ENCODE results near the gene YEATS2.
A peak's percentile ranks its signal among the peaks of the same experiment; 100 is the strongest.

Gene YEATS2

DNA sequence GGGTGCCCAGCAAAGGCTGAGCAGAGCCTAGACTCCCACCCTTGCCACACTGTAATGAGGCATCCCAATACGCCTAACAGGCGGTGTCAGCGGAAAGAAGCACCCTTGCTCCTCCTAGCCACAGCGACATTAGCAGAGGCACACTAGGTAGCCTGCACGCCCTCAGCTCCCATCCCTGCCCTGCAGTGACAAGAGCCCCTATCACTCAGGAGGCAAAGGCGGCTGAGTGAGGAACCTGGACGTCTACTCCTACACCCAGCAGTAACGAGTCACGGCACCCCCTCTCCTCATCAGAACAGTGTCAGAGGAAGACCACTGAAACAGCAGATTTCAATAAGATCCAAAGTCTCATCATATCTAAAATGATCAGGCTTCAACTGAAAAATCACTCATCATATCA, 139.8 kb downstream of the YEATS2 start:
- no peak for DNase-seq (ENCODE audit: low read depth)

DNA sequence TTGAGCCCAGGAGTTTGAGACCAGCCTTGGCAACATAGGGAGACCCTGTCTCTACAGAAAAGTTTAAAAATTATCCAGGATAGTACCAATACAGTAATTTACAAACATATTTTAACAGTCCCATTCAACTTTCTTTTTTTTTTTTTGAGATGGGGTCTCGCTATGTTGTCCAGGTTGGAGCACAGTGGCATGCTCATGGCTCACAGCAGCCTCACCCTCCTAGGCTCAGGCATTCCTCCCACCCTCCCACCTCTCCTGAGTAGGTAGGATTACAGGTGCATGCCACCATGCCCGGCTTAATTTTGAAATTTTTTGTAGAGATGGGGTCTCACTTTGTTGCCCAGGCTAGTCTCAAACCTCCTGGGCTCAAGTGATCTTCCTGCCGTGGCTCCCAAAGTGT, 140.3 kb downstream of the YEATS2 start:
- DNase-seq (ENCODE audit: low read depth): no peak

DNA sequence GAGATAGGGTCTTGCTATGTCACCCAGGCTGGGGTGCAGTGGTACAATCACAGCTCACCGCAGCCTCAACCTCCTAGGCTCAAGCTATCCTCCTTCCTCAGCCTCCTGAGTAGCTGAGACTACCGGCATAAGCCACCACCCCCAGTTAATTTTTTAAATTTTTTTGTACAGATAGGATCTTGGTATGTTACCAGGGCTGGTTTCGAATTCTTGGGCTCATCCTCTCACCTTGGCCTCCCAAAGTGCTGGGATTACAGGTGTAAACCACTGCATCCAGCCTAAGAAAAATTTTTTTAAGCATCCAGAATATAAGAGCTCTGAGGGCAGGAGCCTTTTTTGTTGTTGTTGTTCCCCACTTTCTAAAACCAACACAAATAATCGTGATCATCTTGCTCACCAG, 142.2 kb downstream of the YEATS2 start:
- no peak for DNase-seq (ENCODE audit: low read depth)

DNA sequence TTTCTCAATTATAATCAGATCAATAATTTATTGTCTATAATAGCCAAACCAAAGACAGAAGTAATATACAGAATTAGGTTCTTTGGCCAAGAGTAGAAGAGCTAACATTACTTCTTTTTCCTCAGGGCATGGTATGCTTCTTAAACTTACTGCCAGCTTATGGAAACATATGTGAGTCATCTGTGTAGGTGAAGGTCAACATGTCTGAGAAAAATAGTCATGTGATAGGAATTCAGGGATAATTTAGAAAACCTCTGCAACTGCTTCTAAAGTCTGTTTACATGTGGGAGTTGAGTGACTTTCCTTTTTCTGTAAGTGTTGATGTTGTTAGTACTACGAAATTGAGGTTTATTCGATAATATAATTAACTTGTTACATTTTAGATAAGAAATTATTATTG, 147.0 kb downstream of the YEATS2 start:
- DNase-seq (ENCODE audit: low read depth): peak; percentile 58

DNA sequence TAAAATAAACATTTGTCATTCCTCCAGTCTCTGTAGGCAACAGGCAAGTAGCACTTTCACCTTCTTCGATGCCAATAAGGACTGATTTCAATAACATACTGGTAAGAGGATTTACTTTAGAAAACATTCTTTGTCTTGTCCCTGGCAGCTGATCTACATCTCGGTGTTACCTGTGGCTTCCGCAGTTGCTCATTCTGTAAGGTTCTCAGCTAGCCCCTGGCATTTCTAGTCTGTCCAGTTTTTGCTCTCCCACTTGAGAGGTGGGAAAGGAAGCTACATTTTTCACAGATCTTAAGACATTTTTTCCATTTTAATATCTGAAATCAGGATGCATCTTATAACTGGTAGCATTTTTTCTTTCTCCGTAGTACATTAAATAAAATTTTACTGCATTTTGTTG, 147.5 kb downstream of the YEATS2 start:
- no peak for DNase-seq (ENCODE audit: low read depth)

DNA sequence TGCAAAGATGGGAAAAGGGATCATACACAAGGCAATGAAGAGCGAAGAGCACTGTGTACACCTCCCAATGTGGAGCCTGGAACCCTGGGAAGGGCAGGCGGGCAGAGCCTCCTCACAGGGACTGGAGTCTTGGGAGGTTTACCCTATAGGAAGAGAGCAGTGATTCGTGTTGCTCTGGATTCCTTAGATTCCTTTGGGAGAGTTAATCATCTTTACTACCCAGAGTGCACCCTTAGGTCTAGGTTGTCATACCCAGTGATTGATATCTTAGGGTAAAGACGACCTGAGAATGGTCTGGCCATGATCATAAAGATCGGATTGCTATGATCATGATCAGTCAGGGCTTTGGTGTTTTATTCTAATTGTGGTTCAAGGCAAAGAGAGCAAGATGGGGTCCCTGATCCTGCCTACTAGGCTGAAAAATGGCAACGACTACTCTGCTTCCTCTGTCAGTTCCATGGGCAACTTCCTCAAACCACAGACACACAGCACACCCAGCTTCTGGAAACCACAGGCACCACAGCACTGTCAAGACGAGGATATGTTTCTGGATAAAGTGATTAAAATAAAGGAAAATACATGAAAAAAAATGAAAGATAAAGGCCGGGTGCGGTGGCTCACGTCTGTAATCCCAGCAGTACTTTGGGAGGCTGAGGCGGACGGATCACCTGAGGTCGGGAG, 148.2 kb downstream of the YEATS2 start:
- no peak for DNase-seq (ENCODE audit: low read depth)

DNA sequence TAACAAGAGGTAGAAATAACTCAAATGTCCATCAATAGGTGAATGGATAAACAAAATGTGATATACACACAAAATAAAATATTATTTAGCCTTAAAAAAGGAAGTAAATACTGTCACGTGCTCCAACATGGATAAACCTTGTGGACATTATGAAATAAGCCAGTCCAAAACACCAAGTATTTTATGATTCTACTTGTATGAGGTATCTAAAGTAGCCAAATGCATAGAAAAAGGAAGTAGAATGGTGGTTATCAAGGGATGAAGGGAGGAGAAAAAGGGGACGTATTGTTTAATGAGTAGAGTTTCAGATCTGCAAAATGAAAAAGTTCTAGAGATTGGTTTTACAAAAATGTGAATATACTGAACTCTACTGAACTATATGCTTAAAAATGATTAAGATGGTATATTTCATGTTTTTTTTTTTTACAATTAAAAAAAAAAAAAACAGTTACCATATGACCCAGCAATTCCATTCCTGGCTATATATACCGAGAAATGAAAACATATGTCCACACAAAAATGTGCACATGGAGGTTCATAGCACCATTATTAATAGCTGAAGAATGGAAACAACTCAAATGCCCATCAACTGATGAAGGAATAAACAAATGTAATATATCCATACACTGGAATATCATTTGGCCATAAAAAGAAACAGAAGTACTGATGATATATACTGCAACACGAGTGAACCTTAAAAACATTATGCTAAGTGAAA, 156.9 kb downstream of the YEATS2 start:
- no peak for DNase-seq (ENCODE audit: low read depth)

DNA sequence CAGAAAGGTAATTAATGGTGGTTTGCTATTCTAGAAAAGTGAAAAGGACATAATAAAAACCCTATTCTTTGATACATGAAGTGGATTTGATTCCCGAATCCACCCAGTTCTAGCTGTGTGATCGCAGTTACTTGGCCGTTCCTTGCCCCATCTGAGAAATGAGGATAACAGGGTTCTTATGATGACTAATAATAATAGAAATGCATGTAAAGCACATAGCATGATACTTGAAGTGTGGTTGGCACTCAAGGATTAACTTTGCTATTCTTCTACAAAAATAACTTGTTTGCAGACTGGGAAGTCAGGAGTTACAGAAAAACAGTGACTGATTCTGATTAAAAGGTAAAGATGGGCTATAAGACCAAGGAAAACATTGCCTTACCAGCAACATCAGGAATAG, 160.3 kb downstream of the YEATS2 start:
- DNase-seq (ENCODE audit: low read depth): no peak
